ENCODE data around the gene DMPK. TPM values are rescaled to one million over a fixed set of nuclear protein-coding genes. Genes with fewer than 3 reads are reported as not detected.

DMPK gene
- total and polyA plus RNA-seq, 4 donors: 16.5 to 155 (median 74.0) TPM

GRCh38 chr19:45766296-45766868 is 15.9 kb downstream of the DMPK start:
- Histone ChIP-seq H3K4me3 (ENCODE audit: low read depth, low read length) (peak overlapping the region; percentile 67), H3K4me1 (ENCODE audit: control insufficient read depth, insufficient read depth, low read length) (peaks cover 72% of the 10 kb centered on the region)

GRCh38 chr19:45765702-45766295 is 16.5 kb downstream of the DMPK start:
- WGBS (ENCODE audit: insufficient coverage): 67% methylated on average over 22 of the region's 23 CpGs
- H3K4me3 ChIP-seq (ENCODE audit: low read depth, low read length): no peak overlapping the region
- H3K36me3 ChIP-seq (ENCODE audit: control insufficient read depth, insufficient read depth, low read length): peaks cover 20% of the 10 kb centered on the region
- H3K27ac ChIP-seq (ENCODE audit: low read depth, low read length): peak overlapping the region; percentile 98
- H3K4me1 ChIP-seq (ENCODE audit: control insufficient read depth, insufficient read depth, low read length): peaks cover 66% of the 10 kb centered on the region
- H3K27me3 ChIP-seq (ENCODE audit: control insufficient read depth, insufficient read depth, low read length): peaks cover 32% of the 10 kb centered on the region
- no peak for DNase-seq (ENCODE audit: low read depth in 4 of 6, low spot score in 6 of 6)
- H3K9me3 ChIP-seq (ENCODE audit: control insufficient read depth, insufficient read depth, low read length): no peaks in the 10 kb centered on the region

More at GRCh38 chr19:45766296-45766868, 15.9 kb downstream of the DMPK start:
- H3K9me3 ChIP-seq (ENCODE audit: control insufficient read depth, insufficient read depth, low read length): no peaks in the 10 kb centered on the region
- peak overlapping the region; percentile 98 for H3K27ac ChIP-seq (ENCODE audit: low read depth, low read length)
- 74% methylated on average over 17 of the region's 17 CpGs for WGBS (ENCODE audit: insufficient coverage)
- no peak for DNase-seq (ENCODE audit: low read depth in 4 of 6, low spot score in 6 of 6)
- peaks cover 26% of the 10 kb centered on the region for H3K36me3 ChIP-seq (ENCODE audit: control insufficient read depth, insufficient read depth, low read length)
- H3K27me3 ChIP-seq (ENCODE audit: control insufficient read depth, insufficient read depth, low read length): peaks cover 32% of the 10 kb centered on the region

GRCh38 chr19:45764945-45765701 is 17.2 kb downstream of the DMPK start:
- no peak overlapping the region for H3K4me3 ChIP-seq (ENCODE audit: low read depth, low read length)
- H3K27me3 ChIP-seq (ENCODE audit: control insufficient read depth, insufficient read depth, low read length): peaks cover 32% of the 10 kb centered on the region
- no peak overlapping the region for H3K27ac ChIP-seq (ENCODE audit: low read depth, low read length)
- peaks cover 61% of the 10 kb centered on the region for H3K4me1 ChIP-seq (ENCODE audit: control insufficient read depth, insufficient read depth, low read length)
- 48% methylated on average over 14 of the region's 21 CpGs for WGBS (ENCODE audit: insufficient coverage)
- no peak for DNase-seq (ENCODE audit: low read depth in 4 of 6, low spot score in 6 of 6)
- peaks cover 20% of the 10 kb centered on the region for H3K36me3 ChIP-seq (ENCODE audit: control insufficient read depth, insufficient read depth, low read length)
- no peaks in the 10 kb centered on the region for H3K9me3 ChIP-seq (ENCODE audit: control insufficient read depth, insufficient read depth, low read length)

GRCh38 chr19:45764475-45764874 is 17.8 kb downstream of the DMPK start:
- no peak overlapping the region for H3K27ac ChIP-seq (ENCODE audit: low read depth, low read length)

GRCh38 chr19:45763691-45764294 is 18.5 kb downstream of the DMPK start:
- H3K9me3 ChIP-seq (ENCODE audit: control insufficient read depth, insufficient read depth, low read length): no peaks in the 10 kb centered on the region
- H3K4me1 ChIP-seq (ENCODE audit: control insufficient read depth, insufficient read depth, low read length): peaks cover 49% of the 10 kb centered on the region
- H3K4me3 ChIP-seq (ENCODE audit: low read depth, low read length): no peak overlapping the region
- H3K27ac ChIP-seq (ENCODE audit: low read depth, low read length): no peak overlapping the region
- DNase-seq (ENCODE audit: low read depth in 4 of 6, low spot score in 6 of 6): no peak
- WGBS (ENCODE audit: insufficient coverage): 42% methylated on average over 25 of the region's 27 CpGs
- peaks cover 20% of the 10 kb centered on the region for H3K36me3 ChIP-seq (ENCODE audit: control insufficient read depth, insufficient read depth, low read length)
- H3K27me3 ChIP-seq (ENCODE audit: control insufficient read depth, insufficient read depth, low read length): peaks cover 30% of the 10 kb centered on the region

More at GRCh38 chr19:45764475-45764874, 17.8 kb downstream of the DMPK start:
- H3K4me3 ChIP-seq (ENCODE audit: low read depth, low read length): no peak overlapping the region
- H3K4me1 ChIP-seq (ENCODE audit: control insufficient read depth, insufficient read depth, low read length): peaks cover 54% of the 10 kb centered on the region
- no peak for DNase-seq (ENCODE audit: low read depth in 4 of 6, low spot score in 6 of 6)
- no peaks in the 10 kb centered on the region for H3K9me3 ChIP-seq (ENCODE audit: control insufficient read depth, insufficient read depth, low read length)
- peaks cover 20% of the 10 kb centered on the region for H3K36me3 ChIP-seq (ENCODE audit: control insufficient read depth, insufficient read depth, low read length)
- H3K27me3 ChIP-seq (ENCODE audit: control insufficient read depth, insufficient read depth, low read length): peaks cover 32% of the 10 kb centered on the region
- WGBS (ENCODE audit: insufficient coverage): 50% methylated on average over 3 of the region's 6 CpGs

GRCh38 chr19:45762870-45763631 is 19.2 kb downstream of the DMPK start:
- Histone ChIP-seq H3K4me3 (ENCODE audit: low read depth, low read length) (no peak overlapping the region), H3K4me1 (ENCODE audit: control insufficient read depth, insufficient read depth, low read length) (peaks cover 47% of the 10 kb centered on the region), H3K36me3 (ENCODE audit: control insufficient read depth, insufficient read depth, low read length) (peaks cover 20% of the 10 kb centered on the region), H3K27me3 (ENCODE audit: control insufficient read depth, insufficient read depth, low read length) (peaks cover 29% of the 10 kb centered on the region), H3K9me3 (ENCODE audit: control insufficient read depth, insufficient read depth, low read length) (no peaks in the 10 kb centered on the region), H3K27ac (ENCODE audit: low read depth, low read length) (no peak overlapping the region)
- no peak for DNase-seq (ENCODE audit: low read depth in 4 of 6, low spot score in 6 of 6)
- WGBS (ENCODE audit: insufficient coverage): 91% methylated on average over 11 of the region's 15 CpGs

GRCh38 chr19:45761714-45762113 is 20.6 kb downstream of the DMPK start:
- no peaks in the 10 kb centered on the region for H3K9me3 ChIP-seq (ENCODE audit: control insufficient read depth, insufficient read depth, low read length)
- no peak overlapping the region for H3K4me3 ChIP-seq (ENCODE audit: low read depth, low read length)
- H3K36me3 ChIP-seq (ENCODE audit: control insufficient read depth, insufficient read depth, low read length): peaks cover 18% of the 10 kb centered on the region
- no peak overlapping the region for H3K27ac ChIP-seq (ENCODE audit: low read depth, low read length)
- DNase-seq (ENCODE audit: low read depth in 4 of 6, low spot score in 6 of 6): no peak
- WGBS (ENCODE audit: insufficient coverage): 63% methylated on average over 17 of the region's 17 CpGs
- peaks cover 34% of the 10 kb centered on the region for H3K4me1 ChIP-seq (ENCODE audit: control insufficient read depth, insufficient read depth, low read length)
- peaks cover 15% of the 10 kb centered on the region for H3K27me3 ChIP-seq (ENCODE audit: control insufficient read depth, insufficient read depth, low read length)

GRCh38 chr19:45758921-45759320 is 23.4 kb downstream of the DMPK start:
- no peaks in the 10 kb centered on the region for H3K36me3 ChIP-seq (ENCODE audit: control insufficient read depth, insufficient read depth, low read length)
- no peaks in the 10 kb centered on the region for H3K9me3 ChIP-seq (ENCODE audit: control insufficient read depth, insufficient read depth, low read length)
- peaks cover 6% of the 10 kb centered on the region for H3K4me1 ChIP-seq (ENCODE audit: control insufficient read depth, insufficient read depth, low read length)
- H3K27ac ChIP-seq (ENCODE audit: low read depth, low read length): no peak overlapping the region
- whole genome bisulfite sequencing (ENCODE audit: insufficient coverage): 81% methylated on average over 8 of the region's 9 CpGs
- no peak overlapping the region for H3K4me3 ChIP-seq (ENCODE audit: low read depth, low read length)
- no peak for DNase-seq (ENCODE audit: low read depth in 4 of 6, low spot score in 6 of 6)
- peaks cover 2% of the 10 kb centered on the region for H3K27me3 ChIP-seq (ENCODE audit: control insufficient read depth, insufficient read depth, low read length)

- no peaks in the 10 kb centered on the region for H3K4me1 ChIP-seq (ENCODE audit: control insufficient read depth, insufficient read depth, low read length)
- H3K27ac ChIP-seq (ENCODE audit: low read depth, low read length): no peak overlapping the region
- H3K36me3 ChIP-seq (ENCODE audit: control insufficient read depth, insufficient read depth, low read length): no peaks in the 10 kb centered on the region
- no peaks in the 10 kb centered on the region for H3K9me3 ChIP-seq (ENCODE audit: control insufficient read depth, insufficient read depth, low read length)
- H3K27me3 ChIP-seq (ENCODE audit: control insufficient read depth, insufficient read depth, low read length): no peaks in the 10 kb centered on the region
- H3K4me3 ChIP-seq (ENCODE audit: low read depth, low read length): no peak overlapping the region
- no peak for DNase-seq (ENCODE audit: low read depth in 4 of 6, low spot score in 6 of 6)
- 83% methylated on average over 9 of the region's 9 CpGs for WGBS (ENCODE audit: insufficient coverage)
Measured at GRCh38 chr19:45757695-45758094, 24.6 kb downstream of the DMPK start.

Data from spinal cord (tissue), 10 donors.